ENCODE data around the gene DNALI1. TPM values are rescaled to one million over a fixed set of nuclear protein-coding genes. Genes with fewer than 3 reads are reported as not detected.
"Not testable (repeated sequence)": the region's sequence is repeated elsewhere in the genome, so short reads cannot be mapped to it uniquely, and the experiment has no call there.

The DNALI1 gene
- total and polyA plus RNA-seq, 5 donors: 7.3 to 9.9 (median 8.2) TPM

GRCh38 chr1:37574834-37575480, 18.2 kb downstream of the DNALI1 start:
- no peak overlapping the region for H3K4me3 ChIP-seq (ENCODE audit: low read length)
- no peak overlapping the region for H3K27ac ChIP-seq (ENCODE audit: low read length)
- H3K4me1 ChIP-seq (ENCODE audit: control insufficient read depth, insufficient read depth, low read length): no peaks in the 10 kb centered on the region
- no peaks in the 10 kb centered on the region for H3K9me3 ChIP-seq (ENCODE audit: control insufficient read depth, low read length)
- intact Hi-C loops (cut with DNase I): no loop called here
- no peak for ATAC-seq
- DNase-seq: no peak
- WGBS: 85% methylated on average over 7 of the region's 7 CpGs
- H3K27me3 ChIP-seq (ENCODE audit: control insufficient read depth, insufficient read depth): no peaks in the 10 kb centered on the region

DNA sequence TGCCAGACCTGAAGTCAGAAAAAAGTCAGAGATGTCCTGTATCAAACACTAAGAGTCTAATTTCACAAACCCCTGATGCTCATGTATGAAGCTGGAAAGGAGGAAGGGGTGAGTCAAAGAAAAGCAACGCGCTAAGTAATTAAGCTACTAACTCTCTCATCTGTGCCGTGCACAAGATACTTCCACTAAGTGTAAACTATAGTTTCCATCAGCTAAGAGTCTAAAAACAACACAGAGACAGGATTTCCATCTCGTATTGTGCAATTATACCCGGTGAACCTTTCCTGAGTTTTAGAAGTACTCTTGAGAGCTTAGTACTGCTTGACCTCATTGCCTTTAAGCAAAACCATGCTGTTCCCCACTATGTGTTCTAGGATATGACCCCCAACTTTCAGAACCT, 19.0 kb downstream of the DNALI1 start:
- H3K27ac ChIP-seq (ENCODE audit: low read length): no peak overlapping the region
- no peaks in the 10 kb centered on the region for H3K4me1 ChIP-seq (ENCODE audit: control insufficient read depth, insufficient read depth, low read length)
- 95% methylated on average over 5 of the region's 5 CpGs for WGBS
- no peaks in the 10 kb centered on the region for H3K27me3 ChIP-seq (ENCODE audit: control insufficient read depth, insufficient read depth)
- DNase-seq (no peak), ATAC-seq (no peak)
- no peak overlapping the region for H3K4me3 ChIP-seq (ENCODE audit: low read length)
- intact Hi-C loops (cut with DNase I): no loop called here
- no peaks in the 10 kb centered on the region for H3K9me3 ChIP-seq (ENCODE audit: control insufficient read depth, low read length)

GRCh38 chr1:37584544-37584943, 27.8 kb downstream of the DNALI1 start:
- ATAC-seq; intact Hi-C loops (cut with DNase I); H3K4me1 ChIP-seq (ENCODE audit: control insufficient read depth, insufficient read depth, low read length); H3K9me3 ChIP-seq (ENCODE audit: control insufficient read depth, low read length); H3K27me3 ChIP-seq (ENCODE audit: control insufficient read depth, insufficient read depth); H3K4me3 ChIP-seq (ENCODE audit: low read length); DNase-seq; H3K27ac ChIP-seq (ENCODE audit: low read length): not testable (repeated sequence)
- 92% methylated on average over 4 of the region's 4 CpGs for WGBS

DNA sequence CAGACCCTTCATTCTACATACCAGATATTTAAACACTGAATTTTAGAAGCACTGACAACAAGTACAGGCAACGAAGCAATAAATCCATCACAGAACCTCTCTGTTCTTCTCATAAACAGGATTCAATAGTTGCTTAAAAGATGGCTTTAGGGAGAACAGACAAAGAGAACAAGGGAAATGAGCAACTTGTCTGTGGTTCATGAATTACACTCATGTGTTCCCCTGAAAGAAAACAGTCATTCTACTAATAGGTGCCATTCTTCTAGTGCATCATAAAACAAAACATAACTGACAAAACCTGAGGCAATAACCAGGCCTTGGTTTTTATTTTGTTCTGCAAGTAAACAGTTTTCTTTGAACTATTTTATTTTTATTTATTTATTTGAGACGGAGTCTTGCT, 32.2 kb downstream of the DNALI1 start:
- no peak for ATAC-seq
- H3K27ac ChIP-seq (ENCODE audit: low read length): no peak overlapping the region
- DNase-seq: no peak
- H3K4me1 ChIP-seq (ENCODE audit: control insufficient read depth, insufficient read depth, low read length): no peaks in the 10 kb centered on the region
- no peaks in the 10 kb centered on the region for H3K27me3 ChIP-seq (ENCODE audit: control insufficient read depth, insufficient read depth)
- 91% methylated on average over 2 of the region's 2 CpGs for WGBS
- no peak overlapping the region for H3K4me3 ChIP-seq (ENCODE audit: low read length)
- intact Hi-C loops (cut with DNase I): no loop called here
- H3K9me3 ChIP-seq (ENCODE audit: control insufficient read depth, low read length): no peaks in the 10 kb centered on the region

DNA sequence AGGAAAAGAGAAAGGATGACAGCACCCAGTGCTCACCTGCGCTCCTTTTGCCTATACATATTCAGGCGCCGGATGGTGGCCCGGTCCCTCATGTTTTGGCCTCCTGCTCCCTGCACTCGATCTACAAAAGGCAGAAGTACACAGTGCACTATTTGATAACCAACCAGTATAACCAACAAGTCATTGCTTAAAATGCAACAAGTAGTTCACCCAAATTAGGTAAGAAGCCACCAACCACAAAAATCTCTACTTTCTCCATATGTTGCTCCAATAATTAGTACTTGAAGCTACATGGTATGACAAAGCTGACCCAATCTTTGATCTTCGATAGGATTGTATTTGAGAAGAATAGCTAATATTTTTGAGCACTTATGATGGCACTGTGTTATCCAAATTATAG, 37.0 kb downstream of the DNALI1 start:
- intact Hi-C loops (cut with DNase I): no loop called here

GRCh38 chr1:37595440-37596181, 38.9 kb downstream of the DNALI1 start, which contains the start of gene GNL2:
TSS of gene GNL2 (minus strand) at chr1:37595937. CDS start at chr1:37595822, 115 bp downstream.
- H3K27ac ChIP-seq (ENCODE audit: low read length): peak within 1 kb of the TSS; percentile 81

More for the DNA sequence above, 37.0 kb downstream of the DNALI1 start:
- no peak for ATAC-seq
- WGBS: 97% methylated on average over 6 of the region's 6 CpGs
- Histone ChIP-seq H3K9me3 (ENCODE audit: control insufficient read depth, low read length) (no peaks in the 10 kb centered on the region), H3K27me3 (ENCODE audit: control insufficient read depth, insufficient read depth) (no peaks in the 10 kb centered on the region), H3K27ac (ENCODE audit: low read length) (no peak overlapping the region), H3K4me1 (ENCODE audit: control insufficient read depth, insufficient read depth, low read length) (peaks cover 2% of the 10 kb centered on the region), H3K4me3 (ENCODE audit: low read length) (no peak overlapping the region)
- no peak for DNase-seq

GRCh38 chr1:37596182-37596667, 39.5 kb downstream of the DNALI1 start:
- no peak for DNase-seq
- Histone ChIP-seq H3K9me3 (ENCODE audit: control insufficient read depth, low read length) (no peaks in the 10 kb centered on the region), H3K27ac (ENCODE audit: low read length) (peak overlapping the region; percentile 10), H3K4me1 (ENCODE audit: control insufficient read depth, insufficient read depth, low read length) (peaks cover 2% of the 10 kb centered on the region), H3K27me3 (ENCODE audit: control insufficient read depth, insufficient read depth) (no peaks in the 10 kb centered on the region), H3K4me3 (ENCODE audit: low read length) (peak overlapping the region; percentile 85)
- intact Hi-C loops (cut with DNase I): no loop called here
- ATAC-seq: peak; percentile 20 to 34
- 0% methylated on average over 3 of the region's 3 CpGs for WGBS

More at GRCh38 chr1:37595440-37596181, 38.9 kb downstream of the DNALI1 start, which contains the start of gene GNL2:
- Histone ChIP-seq H3K4me3 (ENCODE audit: low read length) (peak within 1 kb of the TSS; percentile 85), H3K9me3 (ENCODE audit: control insufficient read depth, low read length) (no peaks in the 10 kb centered on the region), H3K4me1 (ENCODE audit: control insufficient read depth, insufficient read depth, low read length) (peaks cover 2% of the 10 kb centered on the region), H3K27me3 (ENCODE audit: control insufficient read depth, insufficient read depth) (no peaks in the 10 kb centered on the region)
- under 1% methylated on average over 51 of the region's 51 CpGs for WGBS
- intact Hi-C loops (cut with DNase I): no loop called here
- DNase-seq (peak; percentile 98 to 100 (median 99)), ATAC-seq (peak; percentile 100)

DNA sequence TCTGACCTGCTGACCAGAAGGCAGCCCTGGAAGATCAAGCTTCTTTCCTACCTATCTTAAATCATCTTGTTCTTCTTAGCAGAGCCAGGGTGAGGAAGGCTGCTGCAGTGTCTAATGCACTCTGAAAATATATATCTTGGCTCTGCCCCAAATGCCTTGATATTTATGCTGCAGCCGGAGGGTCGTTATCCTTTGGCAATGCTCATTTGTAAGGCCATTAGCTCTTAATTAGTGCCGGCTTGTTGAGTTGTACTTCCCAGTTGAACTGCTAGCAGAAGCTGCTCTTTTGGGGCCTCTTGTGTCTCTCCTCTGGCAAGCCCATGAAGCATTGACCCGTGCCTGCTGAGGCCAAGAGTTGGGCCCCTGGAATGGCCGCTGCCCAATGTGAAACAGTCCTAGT, 43.2 kb downstream of the DNALI1 start:
- Histone ChIP-seq H3K27ac (ENCODE audit: low read length) (no peak overlapping the region), H3K4me3 (ENCODE audit: low read length) (no peak overlapping the region), H3K4me1 (ENCODE audit: control insufficient read depth, insufficient read depth, low read length) (no peaks in the 10 kb centered on the region), H3K27me3 (ENCODE audit: control insufficient read depth, insufficient read depth) (no peaks in the 10 kb centered on the region), H3K9me3 (ENCODE audit: control insufficient read depth, low read length) (no peaks in the 10 kb centered on the region)
- WGBS: 58% methylated on average over 5 of the region's 5 CpGs
- ATAC-seq: no peak
- intact Hi-C loops (cut with DNase I): loop anchor here in 3 of 4 donors (5.0 kb wide), 1 partner anchor 82 kb away; no protein-coding TSS in a partner anchor
- DNase-seq: no peak

GRCh38 chr1:37601441-37601840, 44.7 kb downstream of the DNALI1 start:
- ATAC-seq (no peak), DNase-seq (no peak)
- intact Hi-C loops (cut with DNase I): loop anchor here in 3 of 4 donors (5.0 kb wide), 1 partner anchor 81 kb away; no protein-coding TSS in a partner anchor
- Histone ChIP-seq H3K27me3 (ENCODE audit: control insufficient read depth, insufficient read depth) (no peaks in the 10 kb centered on the region), H3K9me3 (ENCODE audit: control insufficient read depth, low read length) (no peaks in the 10 kb centered on the region), H3K27ac (ENCODE audit: low read length) (no peak overlapping the region), H3K4me3 (ENCODE audit: low read length) (no peak overlapping the region), H3K4me1 (ENCODE audit: control insufficient read depth, insufficient read depth, low read length) (no peaks in the 10 kb centered on the region)

DNA sequence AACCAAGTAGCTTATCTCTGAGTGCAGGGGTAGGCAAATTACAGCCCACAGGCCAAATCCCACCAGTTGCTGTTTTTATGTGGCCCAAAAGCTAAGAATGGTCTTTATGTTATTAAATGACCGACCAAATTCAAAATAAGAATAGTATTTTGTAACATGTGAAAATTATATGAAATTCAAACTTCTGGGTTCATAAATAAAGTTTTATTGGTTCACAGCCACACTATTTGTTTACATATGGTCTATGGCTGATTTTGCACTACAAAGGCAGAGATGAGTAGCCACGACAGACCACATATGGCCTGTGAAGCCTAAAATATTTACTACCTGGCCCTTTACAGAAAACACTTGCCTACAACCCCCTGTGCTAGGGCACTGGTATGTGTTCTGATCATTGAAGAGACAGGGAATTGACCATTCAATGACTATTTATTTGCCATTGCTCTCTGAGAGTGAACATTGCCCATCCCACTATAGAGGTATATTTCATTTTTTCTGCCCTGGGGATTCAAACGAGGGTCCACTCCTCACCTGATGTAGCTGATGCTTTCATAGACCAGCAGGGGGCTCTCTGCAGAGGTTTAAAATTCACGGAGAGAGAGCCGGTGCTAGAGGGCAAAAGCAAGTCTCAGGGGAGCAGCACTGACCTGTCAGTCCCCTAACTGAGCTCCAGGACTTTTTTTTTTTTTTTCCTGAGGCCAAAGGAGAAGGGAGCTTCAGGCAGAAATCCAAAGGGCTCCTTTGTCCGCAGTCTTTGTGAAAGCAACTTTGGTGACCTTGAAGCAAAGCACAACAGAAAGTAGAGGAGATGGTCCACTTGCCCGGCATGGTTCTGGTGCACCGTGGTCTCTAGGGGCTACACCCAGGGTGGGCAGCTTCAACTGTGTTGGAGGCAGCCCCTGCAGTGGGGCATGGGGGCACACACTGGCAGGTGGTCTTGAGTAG, 46.3 kb downstream of the DNALI1 start:
- ATAC-seq (peak in 1 of 2 donors; percentile 55), DNase-seq (no peak)
- Histone ChIP-seq H3K9me3 (ENCODE audit: control insufficient read depth, low read length) (no peaks in the 10 kb centered on the region), H3K27me3 (ENCODE audit: control insufficient read depth, insufficient read depth) (no peaks in the 10 kb centered on the region), H3K4me3 (ENCODE audit: low read length) (no peak overlapping the region), H3K4me1 (ENCODE audit: control insufficient read depth, insufficient read depth, low read length) (no peaks in the 10 kb centered on the region), H3K27ac (ENCODE audit: low read length) (no peak overlapping the region)
- intact Hi-C loops (cut with DNase I): loop anchor here in 3 of 4 donors (5.0 kb wide), 1 partner anchor 79 kb away; no protein-coding TSS in a partner anchor
- 31% methylated on average over 8 of the region's 8 CpGs for WGBS
